Progenitor cell of endocrine pancreas (in vitro differentiated cells): ENCODE measurements around the gene AIG1. TPM values are rescaled to one million over a fixed set of nuclear protein-coding genes. Genes with fewer than 3 reads are reported as not detected.
"Not testable (repeated sequence)": the region's sequence is repeated elsewhere in the genome, so short reads cannot be mapped to it uniquely, and the experiment has no call there.

ENCODE experiments used
- DNase-seq: peaks from one replicate; pipeline ENCODE4 v3.0.0; 2021; ENCODE audit warnings: low spot score; ENCODE audit not compliant: unreplicated experiment
- H3K27ac Mint-ChIP-seq: 2 replicates; pipeline ENCODE4 v1.8.0; 2021; ENCODE audit warnings: mild to moderate bottlenecking, moderate library complexity, mixed read lengths
- H3K27me3 Mint-ChIP-seq: 2 replicates; pipeline ENCODE4 v1.8.0; 2021; ENCODE audit warnings: mixed read lengths
- H3K36me3 Mint-ChIP-seq: 2 replicates; pipeline ENCODE4 v1.8.0; 2022; ENCODE audit warnings: mixed read lengths; ENCODE audit not compliant: insufficient read depth
- H3K4me1 Mint-ChIP-seq: 2 replicates; pipeline ENCODE4 v1.8.0; 2021; ENCODE audit warnings: low read depth, mixed read lengths
- H3K4me3 Mint-ChIP-seq: 2 replicates; pipeline ENCODE4 v1.8.0; 2021; ENCODE audit warnings: low read depth, mild to moderate bottlenecking, moderate library complexity, mixed read lengths
- H3K9me3 Mint-ChIP-seq: 2 replicates; pipeline ENCODE4 v1.8.0; 2021; ENCODE audit warnings: low read depth, mixed read lengths
- CTCF ChIP-seq: fragments of 200-600 bp; sonication (generic); IDR thresholded peaks from one replicate; pipeline ENCODE4 v1.5.0; 2021; ENCODE audit warnings: antibody characterized with exemption, mild to moderate bottlenecking; ENCODE audit not compliant: unreplicated experiment
- total RNA-seq: library from RNA; stranded (reverse); gene quantifications from 2 replicates; pipeline ENCODE4 v1.2.1, GENCODE V29; 2021

Gene AIG1
- total RNA-seq, 1 donor from 2014 or later, result 40.0 TPM

- H3K4me1 Mint-ChIP-seq, result no peaks in the 10 kb centered on the region
- peaks cover 8% of the 10 kb centered on the region for H3K9me3 Mint-ChIP-seq
- H3K27ac Mint-ChIP-seq, result no peak overlapping the region
These were observed 25.9 kb upstream of the AIG1 start for GRCh38 chr6:143034689-143035334.

DNA sequence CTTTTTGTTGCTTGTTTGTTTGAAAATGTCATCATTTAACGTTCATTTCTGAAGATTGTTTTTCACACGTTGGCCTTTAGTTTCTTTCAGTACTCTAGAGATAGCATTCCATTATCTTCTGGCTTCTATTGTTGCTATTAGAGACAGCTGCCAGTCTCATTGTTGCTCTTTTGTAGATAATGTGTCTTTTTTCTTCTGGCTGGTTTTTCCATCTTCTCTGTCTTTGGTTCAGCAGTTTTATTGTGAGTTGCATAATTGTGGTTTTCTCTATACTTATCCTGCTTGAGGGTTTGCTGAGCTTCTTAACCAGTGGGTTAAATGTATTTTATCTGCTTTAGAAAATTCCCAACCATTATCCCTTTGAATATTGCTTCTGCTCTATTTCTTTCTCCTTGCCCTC lies 23.2 kb upstream of the AIG1 start:
- Mint-ChIP-seq H3K27ac (no peak overlapping the region), H3K4me3 (no peak overlapping the region), H3K4me1 (no peaks in the 10 kb centered on the region), H3K36me3 (no peaks in the 10 kb centered on the region), H3K9me3 (peaks cover under 1% of the 10 kb centered on the region), H3K27me3 (no peaks in the 10 kb centered on the region)
- DNase-seq, result no peak
- no peak for TF ChIP-seq CTCF

More at GRCh38 chr6:143034689-143035334, 25.9 kb upstream of the AIG1 start:
- no peak for TF ChIP-seq CTCF
- Mint-ChIP-seq H3K4me3 (no peak overlapping the region), H3K36me3 (no peaks in the 10 kb centered on the region), H3K27me3 (no peaks in the 10 kb centered on the region)
- DNase-seq, result no peak

DNA sequence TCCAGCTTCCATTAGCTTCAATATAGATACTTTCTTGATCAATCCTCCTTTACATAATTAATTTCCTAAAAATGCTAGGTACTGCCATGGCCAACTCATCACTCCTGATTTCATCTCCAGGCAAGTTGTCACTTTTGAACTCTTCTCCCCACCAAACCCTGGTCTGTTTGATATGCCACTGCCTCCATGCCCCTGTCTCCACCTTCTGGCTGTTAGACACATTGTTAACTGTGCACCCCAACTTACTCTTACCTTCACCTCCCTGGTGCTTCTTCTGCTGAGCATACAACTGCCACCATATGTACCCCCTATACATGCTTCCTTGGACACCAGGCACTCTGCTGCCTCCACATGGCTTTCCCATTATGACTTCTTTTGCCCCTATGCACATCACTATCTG lies 21.9 kb upstream of the AIG1 start:
- TF ChIP-seq CTCF, result no peak
- no peak for DNase-seq
- H3K36me3 Mint-ChIP-seq, result no peaks in the 10 kb centered on the region
- no peak overlapping the region for H3K4me3 Mint-ChIP-seq
- no peak overlapping the region for H3K27ac Mint-ChIP-seq
- H3K9me3 Mint-ChIP-seq, result no peaks in the 10 kb centered on the region
- H3K27me3 Mint-ChIP-seq, result no peaks in the 10 kb centered on the region
- H3K4me1 Mint-ChIP-seq, result no peaks in the 10 kb centered on the region

DNA sequence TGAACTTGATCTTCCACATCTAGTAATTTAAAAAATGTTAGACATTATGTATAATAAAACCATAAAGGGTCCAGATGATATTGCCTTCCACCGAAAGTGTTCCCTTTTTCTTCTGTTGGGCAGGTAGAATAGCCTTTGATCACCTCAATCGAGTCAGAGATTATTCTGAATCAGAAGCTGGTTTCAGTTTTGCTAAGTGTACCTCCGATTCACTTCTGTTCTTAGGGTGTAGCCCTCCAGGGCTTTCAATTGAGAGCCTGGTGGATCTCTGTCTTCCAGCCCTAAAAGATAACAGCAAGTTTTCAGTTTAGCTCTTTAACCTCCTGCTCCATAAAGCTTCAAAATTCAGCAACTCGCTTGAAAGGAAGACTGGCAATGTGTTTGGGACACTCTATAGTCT lies 21.1 kb upstream of the AIG1 start:
- H3K4me1 Mint-ChIP-seq, result no peaks in the 10 kb centered on the region
- DNase-seq, result no peak
- no peaks in the 10 kb centered on the region for H3K27me3 Mint-ChIP-seq
- H3K9me3 Mint-ChIP-seq, result no peaks in the 10 kb centered on the region
- TF ChIP-seq CTCF, result no peak
- no peaks in the 10 kb centered on the region for H3K36me3 Mint-ChIP-seq
- H3K27ac Mint-ChIP-seq, result no peak overlapping the region
- no peak overlapping the region for H3K4me3 Mint-ChIP-seq

- no peak for DNase-seq
- H3K4me1 Mint-ChIP-seq, result no peaks in the 10 kb centered on the region
- H3K27me3 Mint-ChIP-seq, result no peaks in the 10 kb centered on the region
- no peak overlapping the region for H3K4me3 Mint-ChIP-seq
- no peaks in the 10 kb centered on the region for H3K9me3 Mint-ChIP-seq
- H3K36me3 Mint-ChIP-seq, result no peaks in the 10 kb centered on the region
- no peak overlapping the region for H3K27ac Mint-ChIP-seq
- no peak for TF ChIP-seq CTCF
These were observed 20.7 kb upstream of the AIG1 start for GRCh38 chr6:143040018-143040417.

GRCh38 chr6:143044345-143044744 lies 16.3 kb upstream of the AIG1 start:
- DNase-seq, H3K27ac Mint-ChIP-seq, H3K36me3 Mint-ChIP-seq, H3K9me3 Mint-ChIP-seq, H3K4me1 Mint-ChIP-seq, H3K27me3 Mint-ChIP-seq, H3K4me3 Mint-ChIP-seq: not testable (repeated sequence)
